Stimulated activated CD4-positive, alpha-beta T cell treated with anti-CD3 and anti-CD28 coated beads, Interleukin-4, amount 100 ng/mL, for 4 hours (primary cell): ENCODE measurements around the gene FAM229B.
"Not testable (repeated sequence)": the region's sequence is repeated elsewhere in the genome, so short reads cannot be mapped to it uniquely, and the experiment has no call there.

ENCODE experiments used
- DNase-seq, 2 experiments: peaks; one replicate each; pipeline ENCODE4 v3.0.0-alpha.2; 2020

FAM229B gene

GRCh38 chr6:112065426-112065986, 21.9 kb upstream of the FAM229B start:
- DNase-seq: no peak

GRCh38 chr6:112066606-112067005, 20.8 kb upstream of the FAM229B start:
- no peak for DNase-seq

- no peak for DNase-seq
Measured at GRCh38 chr6:112081569-112081968, 5.8 kb upstream of the FAM229B start.

- no peak for DNase-seq
Measured at GRCh38 chr6:112085286-112086065, 1.9 kb upstream of the FAM229B start.

GRCh38 chr6:112086744-112087135, 651 bp upstream of the FAM229B start:
- DNase-seq: no peak

GRCh38 chr6:112087916-112088315, 525 bp downstream of the FAM229B start:
- DNase-seq: no peak

- DNase-seq: no peak
Measured at GRCh38 chr6:112096901-112097300, 9.5 kb downstream of the FAM229B start.

GRCh38 chr6:112100561-112100960, 13.2 kb downstream of the FAM229B start:
- DNase-seq: no peak

GRCh38 chr6:112106026-112106425, 18.6 kb downstream of the FAM229B start:
- not testable (repeated sequence) for DNase-seq

GRCh38 chr6:112106562-112106961, 19.2 kb downstream of the FAM229B start:
- DNase-seq: no peak

GRCh38 chr6:112109262-112109661, 21.9 kb downstream of the FAM229B start:
- DNase-seq: no peak

GRCh38 chr6:112113431-112113830, 26.0 kb downstream of the FAM229B start:
- no peak for DNase-seq

- no peak for DNase-seq
Measured at GRCh38 chr6:112113918-112114317, 26.5 kb downstream of the FAM229B start.

GRCh38 chr6:112114577-112115223, 27.3 kb downstream of the FAM229B start:
- DNase-seq: no peak

- DNase-seq: no peak
Measured at GRCh38 chr6:112116221-112116620, 28.8 kb downstream of the FAM229B start.

GRCh38 chr6:112117554-112117953, 30.2 kb downstream of the FAM229B start:
- no peak for DNase-seq

- DNase-seq: no peak
Measured at GRCh38 chr6:112118034-112118433, 30.6 kb downstream of the FAM229B start.

- no peak for DNase-seq
Measured at GRCh38 chr6:112122756-112123155, 35.4 kb downstream of the FAM229B start.

GRCh38 chr6:112123982-112124381, 36.6 kb downstream of the FAM229B start:
- DNase-seq: no peak

GRCh38 chr6:112128208-112128607, 40.8 kb downstream of the FAM229B start:
- DNase-seq: no peak

GRCh38 chr6:112130878-112131277, 43.5 kb downstream of the FAM229B start:
- no peak for DNase-seq

GRCh38 chr6:112139052-112139451, 51.7 kb downstream of the FAM229B start:
- no peak for DNase-seq

GRCh38 chr6:112141707-112142106, 54.3 kb downstream of the FAM229B start:
- no peak for DNase-seq
